Activated naive CD4-positive, alpha-beta T cell treated with anti-CD3 and anti-CD28 coated beads, Interleukin-2, amount 50 U/mL, for 72 hours (primary cell): Measurements from ENCODE around the gene SUGP1. TPM values are rescaled to one million over a fixed set of nuclear protein-coding genes. Genes with fewer than 3 reads are reported as not detected.

Source experiments
- ATAC-seq, 2 donors: fragments of 150-1000 bp; cut with Tn5 transposase; 2 replicates each; pipeline ENCODE4 v1.10.0; 2021; ENCODE audit warnings: mild to moderate bottlenecking in 2 of 2, moderate library complexity in 2 of 2
- DNase-seq, 2 donors: peaks; one replicate each; pipeline ENCODE4 v3.0.0; 2021 to 2022; ENCODE audit warnings: low spot score in 2 of 2
- H3K27ac Mint-ChIP-seq, 2 donors: one replicate each; pipeline ENCODE4 v1.8.0; 2022; ENCODE audit warnings: mild to moderate bottlenecking in 2 of 2, mixed read lengths in 2 of 2
- H3K36me3 Mint-ChIP-seq, 2 donors: one replicate each; pipeline ENCODE4 v1.8.0; 2022; ENCODE audit warnings: mixed read lengths in 2 of 2
- H3K9me3 Mint-ChIP-seq, 2 donors: one replicate each; pipeline ENCODE4 v1.8.0; 2022; ENCODE audit warnings: mixed read lengths in 2 of 2
- total RNA-seq, 2 donors: library from RNA; stranded (reverse); gene quantifications; one replicate each; pipeline ENCODE4 v1.2.3, GENCODE V29; 2022

Gene SUGP1
- total RNA-seq, 2 donors from 2014 or later = 55.1 to 55.4 TPM

DNA sequence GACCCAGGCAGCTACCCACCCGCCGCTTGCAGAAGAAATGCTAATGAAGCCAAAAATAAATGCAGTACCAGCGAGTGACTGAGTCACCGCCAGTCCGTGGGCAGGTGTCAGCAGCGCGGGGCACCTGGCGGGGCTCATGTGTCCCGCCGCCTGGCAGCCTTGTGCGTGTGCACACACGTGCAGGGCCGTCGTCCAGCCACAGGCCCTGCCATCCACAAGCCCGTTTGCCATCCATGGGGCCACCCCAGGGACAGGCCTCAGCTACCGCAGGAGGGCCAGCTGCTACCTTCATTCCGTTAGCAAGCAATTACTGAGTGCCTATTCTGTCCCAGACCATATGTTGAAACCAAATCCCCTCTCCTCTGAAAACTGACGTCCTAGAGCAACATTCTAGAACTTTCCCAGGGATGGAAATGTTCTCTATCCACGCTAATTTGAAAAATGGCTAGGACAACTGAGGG, 88.0 kb downstream of the SUGP1 start:
- Mint-ChIP-seq H3K27ac (no peak overlapping the region), H3K9me3 (peaks cover 9 to 16% of the 10 kb centered on the region in 2 donors), H3K36me3 (peaks cover 7 to 14% of the 10 kb centered on the region in 2 donors)
- DNase-seq (no peak), ATAC-seq (no peak)

DNA sequence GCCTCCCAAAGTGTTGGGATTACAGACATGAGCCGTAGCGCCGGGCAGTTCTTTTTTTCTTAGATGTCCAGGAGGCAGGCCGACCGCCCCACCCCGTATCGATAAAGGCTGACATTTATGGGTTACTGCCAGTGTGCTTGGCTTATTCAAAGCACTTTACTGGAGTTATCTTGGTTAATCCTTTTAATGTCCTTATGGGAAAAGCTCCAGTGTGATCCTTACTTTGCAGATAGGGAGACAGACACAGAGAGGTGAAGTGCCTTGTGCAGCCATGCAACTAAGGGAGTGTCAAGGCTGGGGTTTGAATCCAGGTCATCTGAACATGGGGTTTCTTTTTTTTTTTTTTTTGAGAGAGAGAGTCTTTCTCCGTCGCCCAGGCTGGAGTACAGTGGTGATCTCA, 89.3 kb downstream of the SUGP1 start:
- Mint-ChIP-seq H3K9me3 (peaks cover 6 to 11% of the 10 kb centered on the region in 2 donors), H3K36me3 (peaks cover 4 to 10% of the 10 kb centered on the region in 2 donors), H3K27ac (no peak overlapping the region)
- ATAC-seq (no peak), DNase-seq (no peak)

DNA sequence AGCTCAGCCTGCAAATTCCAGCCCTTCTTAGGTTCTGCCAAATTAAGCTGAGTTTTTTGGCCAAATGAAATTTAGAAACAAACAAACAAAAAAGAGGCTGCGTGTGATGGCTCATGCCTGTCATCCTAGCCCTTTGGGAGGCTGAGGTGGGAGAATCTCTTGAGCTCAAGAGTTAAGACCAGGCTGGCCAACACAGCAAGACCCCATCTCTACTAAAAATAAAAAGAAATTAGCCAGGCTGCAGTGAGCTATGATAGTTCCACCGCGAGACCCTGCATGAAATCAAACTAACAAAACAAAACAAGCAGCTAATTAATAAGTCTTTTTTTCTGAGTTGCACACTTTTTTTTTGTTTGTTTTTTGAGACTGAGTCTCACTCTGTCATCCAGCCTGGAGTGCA, 90.6 kb downstream of the SUGP1 start:
- H3K36me3 Mint-ChIP-seq = peaks cover 0 to 6% of the 10 kb centered on the region in 2 donors
- ATAC-seq (no peak), DNase-seq (no peak)
- H3K9me3 Mint-ChIP-seq = peaks cover 4 to 7% of the 10 kb centered on the region in 2 donors
- no peak overlapping the region for H3K27ac Mint-ChIP-seq

GRCh38 chr19:19227217-19227616, 93.1 kb downstream of the SUGP1 start:
- H3K9me3 Mint-ChIP-seq = no peaks in the 10 kb centered on the region
- no peak overlapping the region for H3K27ac Mint-ChIP-seq
- no peak for ATAC-seq
- DNase-seq = no peak
- no peaks in the 10 kb centered on the region for H3K36me3 Mint-ChIP-seq

GRCh38 chr19:19226663-19227062, 93.6 kb downstream of the SUGP1 start:
- DNase-seq = no peak
- no peak for ATAC-seq
- Mint-ChIP-seq H3K27ac (no peak overlapping the region), H3K9me3 (no peaks in the 10 kb centered on the region), H3K36me3 (no peaks in the 10 kb centered on the region)

GRCh38 chr19:19226204-19226603, 94.1 kb downstream of the SUGP1 start:
- Mint-ChIP-seq H3K9me3 (no peaks in the 10 kb centered on the region), H3K27ac (no peak overlapping the region), H3K36me3 (no peaks in the 10 kb centered on the region)
- DNase-seq (no peak), ATAC-seq (no peak)

Other genes with a start within 250 kb of the SUGP1 start
- gene TMEM161A, start 182.0 kb downstream of the SUGP1 start, total RNA-seq = 10 to 100 TPM; 22.9 to 28.2 TPM
- 1 to 10 TPM; 2.4 to 3.4 TPM for gene MEF2B, start 150.2 kb downstream of the SUGP1 start, total RNA-seq
- 10 to 100 TPM; 11.6 to 26.9 TPM for gene BORCS8, start 128.4 kb downstream of the SUGP1 start, total RNA-seq
- gene RFXANK, start 128.3 kb downstream of the SUGP1 start, total RNA-seq = 100 to 1,000 TPM in 1 of 2 donors, 10 to 100 TPM in 1; 88.2 to 122 TPM
- gene NR2C2AP, start 117.1 kb downstream of the SUGP1 start, total RNA-seq = 10 to 100 TPM; 34.4 to 38.6 TPM
- not detected for gene NCAN, start 108.6 kb downstream of the SUGP1 start, total RNA-seq
- gene TM6SF2, start 47.2 kb downstream of the SUGP1 start, total RNA-seq = not detected
- gene MAU2, start 320 bp upstream of the SUGP1 start, total RNA-seq = 10 to 100 TPM; 36.0 to 62.2 TPM
- gene GATAD2A, start 85.2 kb upstream of the SUGP1 start, total RNA-seq = 100 to 1,000 TPM; 122 to 134 TPM
- gene TSSK6, start 195.0 kb upstream of the SUGP1 start, total RNA-seq = 1 to 10 TPM; 3.8 to 5.5 TPM
- gene NDUFA13, start 195.7 kb upstream of the SUGP1 start, total RNA-seq = 100 to 1,000 TPM; 358 to 407 TPM
- gene YJEFN3, start 208.4 kb upstream of the SUGP1 start, total RNA-seq = 10 to 100 TPM in 1 of 2 donors, 1 to 10 TPM in 1; 5.7 to 11.3 TPM
- under 1 TPM; 0.25 to 0.31 TPM for gene CILP2, start 217.8 kb upstream of the SUGP1 start, total RNA-seq